ENCODE measurements around the gene ZP2. TPM values are rescaled to one million over a fixed set of nuclear protein-coding genes. Genes with fewer than 3 reads are reported as not detected.

Gene ZP2
- total RNA-seq, 1 experiment from 2014 or later, result not detected

GRCh38 chr16:21244518-21245215 is 33.3 kb upstream of the ZP2 start:
- Histone ChIP-seq H2AFZ (ENCODE audit: low read length) (no peak overlapping the region), H3K4me1 (ENCODE audit: insufficient read depth, low read length) (no peaks in the 10 kb centered on the region), H3K27ac (ENCODE audit: low read length) (no peak overlapping the region), H3K9ac (ENCODE audit: low read length) (no peak overlapping the region), H3K36me3 (ENCODE audit: low read depth, low read length) (no peaks in the 10 kb centered on the region), H3K79me2 (ENCODE audit: low read length) (no peaks in the 10 kb centered on the region), H3K9me3 (ENCODE audit: low read length) (no peaks in the 10 kb centered on the region), H3K9me2 (replicated peaks; ENCODE audit: low read length) (no peaks in the 10 kb centered on the region), H3K27me3 (ENCODE audit: low read length) (peaks cover 41% of the 10 kb centered on the region), H3K4me3 (ENCODE audit: low read length) (no peak overlapping the region), H3K4me2 (ENCODE audit: low read length) (no peak overlapping the region), H3F3A (ENCODE audit: low read length, unreplicated experiment) (no peaks in the 10 kb centered on the region), H4K20me1 (ENCODE audit: low read length) (no peaks in the 10 kb centered on the region)
- no peak for DNase-seq
- no peak for ATAC-seq
- no TSS peak for BruUV-seq (replicated peaks)
- TF ChIP-seq CTCF (conservative IDR thresholded peaks at IDR 0.05; ENCODE audit: low read depth, low read length) (no peak), EZH2 (IDR thresholded peaks at IDR 0.05; ENCODE audit: low read length, unreplicated experiment) (no peak), EZH2phosphoT487 (IDR thresholded peaks at IDR 0.05; ENCODE audit: borderline replicate concordance, low read length) (no peak)
- ChIA-PET POLR2A (ENCODE audit: unreplicated experiment) (no interaction called here), CTCF (interaction anchor here (0.7 kb wide), 1 partner anchor 29 kb away, joined by 3 read pairs; no protein-coding TSS in a partner anchor)
- intact Hi-C loops (cut with micrococcal nuclease), result no loop called here

DNA sequence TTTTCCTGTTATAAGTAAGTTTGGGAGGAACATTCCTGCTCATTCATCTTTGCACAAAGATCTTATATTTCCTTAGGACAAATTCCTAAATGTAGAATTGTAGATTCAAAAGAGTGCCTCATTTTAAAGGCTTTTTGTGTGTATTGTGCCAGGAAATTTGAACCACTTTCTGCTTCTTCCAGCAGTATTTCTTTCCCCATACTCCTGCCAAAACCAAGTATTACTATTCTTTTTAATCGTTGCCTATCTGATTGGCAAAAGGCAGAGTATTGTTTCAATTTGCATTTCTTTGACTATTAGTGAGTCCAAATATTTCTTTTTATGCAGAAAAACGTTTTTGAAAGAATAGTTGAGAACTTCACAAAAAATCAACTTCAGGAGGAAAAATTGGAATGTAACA is 31.4 kb upstream of the ZP2 start:
- no peaks in the 10 kb centered on the region for H4K20me1 ChIP-seq (ENCODE audit: low read length)
- ChIA-PET POLR2A (ENCODE audit: unreplicated experiment) (no interaction called here), CTCF (no interaction called here)
- H3K4me2 ChIP-seq (ENCODE audit: low read length), result no peak overlapping the region
- no peaks in the 10 kb centered on the region for H3K4me1 ChIP-seq (ENCODE audit: insufficient read depth, low read length)
- no peaks in the 10 kb centered on the region for H3F3A ChIP-seq (ENCODE audit: low read length, unreplicated experiment)
- no peak overlapping the region for H3K9ac ChIP-seq (ENCODE audit: low read length)
- H3K9me2 ChIP-seq (replicated peaks; ENCODE audit: low read length), result no peaks in the 10 kb centered on the region
- H3K4me3 ChIP-seq (ENCODE audit: low read length), result no peak overlapping the region
- ATAC-seq (no peak), DNase-seq (no peak)
- H3K79me2 ChIP-seq (ENCODE audit: low read length), result no peaks in the 10 kb centered on the region
- no peaks in the 10 kb centered on the region for H3K9me3 ChIP-seq (ENCODE audit: low read length)
- intact Hi-C loops (cut with micrococcal nuclease), result no loop called here
- no peak overlapping the region for H2AFZ ChIP-seq (ENCODE audit: low read length)
- TF ChIP-seq EZH2 (IDR thresholded peaks at IDR 0.05; ENCODE audit: low read length, unreplicated experiment) (no peak), EZH2phosphoT487 (IDR thresholded peaks at IDR 0.05; ENCODE audit: borderline replicate concordance, low read length) (no peak), CTCF (conservative IDR thresholded peaks at IDR 0.05; ENCODE audit: low read depth, low read length) (no peak)
- H3K36me3 ChIP-seq (ENCODE audit: low read depth, low read length), result no peaks in the 10 kb centered on the region
- H3K27me3 ChIP-seq (ENCODE audit: low read length), result peaks cover 34% of the 10 kb centered on the region
- no peak overlapping the region for H3K27ac ChIP-seq (ENCODE audit: low read length)
- no TSS peak for BruUV-seq (replicated peaks)

- intact Hi-C loops (cut with micrococcal nuclease), result no loop called here
- Histone ChIP-seq H2AFZ (ENCODE audit: low read length) (no peak overlapping the region), H3K4me2 (ENCODE audit: low read length) (no peak overlapping the region), H3K9me2 (replicated peaks; ENCODE audit: low read length) (no peaks in the 10 kb centered on the region), H3F3A (ENCODE audit: low read length, unreplicated experiment) (no peaks in the 10 kb centered on the region), H3K36me3 (ENCODE audit: low read depth, low read length) (no peaks in the 10 kb centered on the region), H3K27ac (ENCODE audit: low read length) (no peak overlapping the region), H4K20me1 (ENCODE audit: low read length) (no peaks in the 10 kb centered on the region), H3K27me3 (ENCODE audit: low read length) (peaks cover 10% of the 10 kb centered on the region), H3K9ac (ENCODE audit: low read length) (no peak overlapping the region), H3K79me2 (ENCODE audit: low read length) (no peaks in the 10 kb centered on the region), H3K4me3 (ENCODE audit: low read length) (no peak overlapping the region), H3K9me3 (ENCODE audit: low read length) (no peaks in the 10 kb centered on the region), H3K4me1 (ENCODE audit: insufficient read depth, low read length) (no peaks in the 10 kb centered on the region)
- ATAC-seq (no peak), DNase-seq (no peak)
- TF ChIP-seq EZH2 (IDR thresholded peaks at IDR 0.05; ENCODE audit: low read length, unreplicated experiment), result no peak
- no peak for TF ChIP-seq CTCF (conservative IDR thresholded peaks at IDR 0.05; ENCODE audit: low read depth, low read length)
- TF ChIP-seq EZH2phosphoT487 (IDR thresholded peaks at IDR 0.05; ENCODE audit: borderline replicate concordance, low read length), result no peak
- ChIA-PET POLR2A (ENCODE audit: unreplicated experiment) (no interaction called here), CTCF (no interaction called here)
- no TSS peak for BruUV-seq (replicated peaks)
Measured at GRCh38 chr16:21239646-21240045, 28.3 kb upstream of the ZP2 start.

Data from PC-3 (cell line).